WERI-Rb-1 (cell line): Measurements from ENCODE around the gene ADAMTSL3.
A peak's percentile ranks its signal among the peaks of the same experiment; 100 is the strongest.

Experiments
- DNase-seq: peaks from one replicate; pipeline ENCODE4 v3.0.0-alpha.2; 2020
- H3K27ac ChIP-seq: fragments of 250-450 bp; sonication (Bioruptor Pico); 2 replicates; pipeline ENCODE4 v1.5.1; 2020; ENCODE audit warnings: mild to moderate bottlenecking, moderate library complexity
- H3K27me3 ChIP-seq: fragments of 250-450 bp; sonication (Bioruptor Pico); 2 replicates; pipeline ENCODE4 v1.5.1; 2021; ENCODE audit warnings: mild to moderate bottlenecking, low read depth, moderate library complexity; ENCODE audit not compliant: insufficient read depth, severe bottlenecking
- H3K36me3 ChIP-seq: fragments of 250-450 bp; sonication (Bioruptor Pico); 2 replicates; pipeline ENCODE4 v1.5.1; 2020; ENCODE audit warnings: mild to moderate bottlenecking, moderate library complexity
- H3K4me3 ChIP-seq: 2 replicates; pipeline ENCODE4 v1.5.1; 2011; ENCODE audit warnings: low read depth, mild to moderate bottlenecking, control low read depth, low read length
- H3K9me3 ChIP-seq: fragments of 250-450 bp; sonication (Bioruptor Pico); 2 replicates; pipeline ENCODE4 v1.5.1; 2021; ENCODE audit warnings: mild to moderate bottlenecking, moderate library complexity; ENCODE audit not compliant: severe bottlenecking
- CTCF ChIP-seq: IDR thresholded peaks from 2 replicates; pipeline ENCODE4 v1.5.1; 2011; ENCODE audit warnings: low read depth, mild to moderate bottlenecking, control low read depth, inconsistent platforms, low read length

Gene ADAMTSL3

GRCh38 chr15:83837945-83838571 lies 184.1 kb downstream of the ADAMTSL3 start:
- DNase-seq: peak; percentile 26

GRCh38 chr15:83838763-83839162 lies 184.8 kb downstream of the ADAMTSL3 start:
- DNase-seq: no peak
- no peak overlapping the region for H3K27ac ChIP-seq
- H3K36me3 ChIP-seq: no peaks in the 10 kb centered on the region
- no peaks in the 10 kb centered on the region for H3K27me3 ChIP-seq
- no peaks in the 10 kb centered on the region for H3K9me3 ChIP-seq
- no peak overlapping the region for H3K4me3 ChIP-seq
- no peak for TF ChIP-seq CTCF

More at GRCh38 chr15:83837945-83838571, 184.1 kb downstream of the ADAMTSL3 start:
- peak; percentile 48 for TF ChIP-seq CTCF
- no peak overlapping the region for H3K4me3 ChIP-seq
- H3K36me3 ChIP-seq: no peaks in the 10 kb centered on the region
- H3K27ac ChIP-seq: no peak overlapping the region
- H3K9me3 ChIP-seq: no peaks in the 10 kb centered on the region
- H3K27me3 ChIP-seq: no peaks in the 10 kb centered on the region

DNA sequence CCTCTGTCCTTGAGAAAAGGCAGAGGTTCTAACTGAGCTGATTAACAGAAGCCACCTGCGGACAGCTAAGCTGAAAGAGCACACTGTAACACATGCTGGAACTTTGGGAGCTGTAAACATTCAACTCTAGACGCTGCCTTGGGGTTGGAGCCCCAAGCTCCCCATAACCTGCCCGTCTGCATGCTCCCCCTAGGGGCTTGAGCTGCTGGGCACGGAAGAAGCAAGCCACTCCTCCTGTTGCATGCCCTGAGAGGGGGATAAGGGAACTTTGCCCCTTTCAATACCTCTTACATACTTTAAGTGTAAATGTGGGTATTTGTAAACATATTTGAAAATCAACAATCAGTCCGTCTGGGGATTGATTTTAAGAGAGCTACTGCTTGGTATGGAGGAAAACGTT lies 188.4 kb downstream of the ADAMTSL3 start:
- H3K27me3 ChIP-seq: no peaks in the 10 kb centered on the region
- no peak for DNase-seq
- H3K36me3 ChIP-seq: no peaks in the 10 kb centered on the region
- TF ChIP-seq CTCF: peak; percentile 27
- no peaks in the 10 kb centered on the region for H3K9me3 ChIP-seq
- no peak overlapping the region for H3K27ac ChIP-seq
- no peak overlapping the region for H3K4me3 ChIP-seq

- H3K27ac ChIP-seq: no peak overlapping the region
- H3K9me3 ChIP-seq: no peaks in the 10 kb centered on the region
- no peak for TF ChIP-seq CTCF
- H3K36me3 ChIP-seq: no peaks in the 10 kb centered on the region
- DNase-seq: no peak
- H3K4me3 ChIP-seq: no peak overlapping the region
- H3K27me3 ChIP-seq: no peaks in the 10 kb centered on the region
Observed at GRCh38 chr15:83843471-83843871, 189.5 kb downstream of the ADAMTSL3 start.

- peak; percentile 64 for DNase-seq
- H3K27me3 ChIP-seq: no peaks in the 10 kb centered on the region
- no peaks in the 10 kb centered on the region for H3K9me3 ChIP-seq
- H3K36me3 ChIP-seq: no peaks in the 10 kb centered on the region
- no peak overlapping the region for H3K27ac ChIP-seq
- no peak overlapping the region for H3K4me3 ChIP-seq
- TF ChIP-seq CTCF: no peak
Observed at GRCh38 chr15:83844742-83845141, 190.8 kb downstream of the ADAMTSL3 start.

GRCh38 chr15:83845230-83845629 lies 191.3 kb downstream of the ADAMTSL3 start:
- no peaks in the 10 kb centered on the region for H3K27me3 ChIP-seq
- no peak for DNase-seq
- no peak overlapping the region for H3K27ac ChIP-seq
- H3K9me3 ChIP-seq: no peaks in the 10 kb centered on the region
- H3K4me3 ChIP-seq: no peak overlapping the region
- TF ChIP-seq CTCF: no peak
- H3K36me3 ChIP-seq: no peaks in the 10 kb centered on the region
